B cell (primary cell): ENCODE data around the gene TECR. TPM values are rescaled to one million over a fixed set of nuclear protein-coding genes. Genes with fewer than 3 reads are reported as not detected.
A peak's percentile ranks its signal among the peaks of the same experiment; 100 is the strongest.

Experiments
- ATAC-seq: fragments of 200-7000 bp; cut with Tn5 transposase; one replicate; pipeline ENCODE4 v1.10.0; 2021; ENCODE audit warnings: low read depth, mild to moderate bottlenecking, moderate number of reproducible peaks, moderate library complexity
- CTCF ChIA-PET: fragments of 350-600 bp; sonication (Branson Sonifier 250); formaldehyde crosslinking; loops from one replicate; lab custom pipeline; 2021; ENCODE audit warnings: antibody characterized with exemption, inconsistent platforms; lab: Charles Lee
- POLR2A ChIA-PET: fragments of 350-600 bp; sonication (Branson Sonifier 250); formaldehyde crosslinking; loops from one replicate; lab custom pipeline; 2021; ENCODE audit warnings: antibody characterized with exemption; lab: Charles Lee
- DNase-seq: peaks from one replicate; pipeline ENCODE4 v3.0.0; 2013
- H2AFZ ChIP-seq: 2 replicates; pipeline ENCODE4 v1.6.1; 2012; ENCODE audit warnings: mild to moderate bottlenecking, low read depth, low read length; ENCODE audit not compliant: insufficient read depth, poor library complexity, severe bottlenecking
- H3K27ac ChIP-seq, 2 donors: 1 replicate in 1 of 2; 2 replicates in 1 of 2; pipeline ENCODE4 v1.5.1; 2012 to 2013; ENCODE audit warnings: low read length in 2 of 2, mild to moderate bottlenecking in 2 of 2, moderate library complexity in 1 of 2
- H3K27me3 ChIP-seq, 4 experiments: fragments of 200-600 bp in 1 of 4; sonication (generic) in 1 of 4; replicated peaks in 1 of 4; 1 replicate in 2 of 4; 2 replicates in 2 of 4; pipeline versions ENCODE4 v1.6.1 to v1.7.0; 2013 to 2016; ENCODE audit warnings: low read length in 3 of 4, mild to moderate bottlenecking in 2 of 4, mixed read lengths in 1 of 4, moderate library complexity in 1 of 4; ENCODE audit not compliant: insufficient read depth in 4 of 4, control insufficient read depth in 3 of 4; ENCODE audit errors: control extremely low read depth in 1 of 4
- H3K36me3 ChIP-seq, 2 experiments: replicated peaks in 1 of 2; 1 replicate in 1 of 2; 2 replicates in 1 of 2; pipeline versions ENCODE4 v1.6.1 to v1.7.1; 2013; ENCODE audit warnings: low read length in 1 of 2; ENCODE audit not compliant: insufficient read depth in 2 of 2, control insufficient read depth in 1 of 2; ENCODE audit errors: control extremely low read depth in 1 of 2, extremely low read depth in 1 of 2
- H3K4me1 ChIP-seq, 2 donors: fragments of 200-600 bp in 1 of 2; sonication (generic) in 1 of 2; 1 replicate in 1 of 2; 2 replicates in 1 of 2; pipeline versions ENCODE4 v1.5.1 to v1.6.1; 2013 to 2017; ENCODE audit warnings: low read length in 2 of 2; ENCODE audit not compliant: control insufficient read depth in 2 of 2, insufficient read depth in 2 of 2
- H3K4me2 ChIP-seq: replicated peaks from 2 replicates; pipeline ENCODE3; 2012; ENCODE audit warnings: mild to moderate bottlenecking, low read depth, low read length; ENCODE audit not compliant: poor library complexity, severe bottlenecking
- H3K4me3 ChIP-seq, 5 experiments: fragments of 200-600 bp in 1 of 5; sonication (generic) in 1 of 5; 1 replicate in 3 of 5; 2 replicates in 2 of 5; pipeline versions ENCODE4 v1.5.1 to v1.7.0; 2011 to 2016; ENCODE audit warnings: low read length in 4 of 5, mild to moderate bottlenecking in 4 of 5, low read depth in 2 of 5, control low read depth in 1 of 5, moderate library complexity in 1 of 5; ENCODE audit not compliant: insufficient read depth in 1 of 5; ENCODE audit errors: control extremely low read depth in 1 of 5, extremely low read depth in 1 of 5
- H3K79me2 ChIP-seq: fragments of 200-600 bp; sonication (generic); one replicate; pipeline ENCODE4 v1.6.0; 2016; ENCODE audit warnings: low read length; ENCODE audit not compliant: control insufficient read depth, insufficient read depth
- H3K9ac ChIP-seq: fragments of 200-600 bp; sonication (generic); 2 replicates; pipeline ENCODE4 v1.6.1; 2017; ENCODE audit warnings: mild to moderate bottlenecking, low read length, moderate library complexity
- H3K9me3 ChIP-seq, 3 donors: one replicate each; pipeline versions ENCODE4 v1.6.1 to v1.7.1; 2013; ENCODE audit warnings: low read length in 2 of 3; ENCODE audit not compliant: control insufficient read depth in 2 of 3, insufficient read depth in 1 of 3; ENCODE audit errors: control extremely low read depth in 1 of 3
- H4K20me1 ChIP-seq: 2 replicates; pipeline ENCODE4 v1.6.0; 2012; ENCODE audit warnings: mild to moderate bottlenecking, low read length; ENCODE audit not compliant: insufficient read depth, control insufficient read depth, poor library complexity, severe bottlenecking
- H3K27ac Mint-ChIP-seq: one replicate; pipeline ENCODE4 v1.8.0; 2021; ENCODE audit warnings: mixed read lengths
- H3K27me3 Mint-ChIP-seq: one replicate; pipeline ENCODE4 v1.8.0; 2021; ENCODE audit warnings: mixed read lengths
- H3K4me1 Mint-ChIP-seq: one replicate; pipeline ENCODE4 v1.8.0; 2021; ENCODE audit warnings: mixed read lengths
- H3K4me3 Mint-ChIP-seq: one replicate; pipeline ENCODE4 v1.8.0; 2021; ENCODE audit warnings: mixed read lengths
- H3K9me3 Mint-ChIP-seq: one replicate; pipeline ENCODE4 v1.8.0; 2022; ENCODE audit warnings: mixed read lengths; ENCODE audit not compliant: insufficient read depth
- EZH2 ChIP-seq: IDR thresholded peaks from 2 replicates; pipeline ENCODE4 v1.6.1; 2012; ENCODE audit warnings: borderline replicate concordance, low read depth, mild to moderate bottlenecking, moderate library complexity, low read length; ENCODE audit not compliant: insufficient read depth, poor library complexity, severe bottlenecking
- WGBS: methylation state at CpG from one replicate; pipeline ENCODE4 v1.1.5; 2013; ENCODE audit warnings: missing lambda C conversion rate; ENCODE audit not compliant: insufficient coverage; 5-methylcytosine and 5-hydroxymethylcytosine counted together
- intact Hi-C: fragments of 100-400 bp; cut with micrococcal nuclease; formaldehyde crosslinking; loops from one replicate; pipeline ENCODE4 v1.10.0; 2022
- polyA plus RNA-seq: library from polyadenylated mRNA; depleted of rRNA; stranded (reverse); fragments of >200 nt; gene quantifications from 2 replicates; pipeline ENCODE4 v1.2.3, GENCODE V29; 2012
- total RNA-seq, 2 donors: library from RNA; stranded (reverse); fragments of 120-200 nt in 1 of 2; gene quantifications; 1 replicate in 1 of 2; 2 replicates in 1 of 2; pipeline versions ENCODE4 v1.2.3 to v1.2.4, GENCODE V29; 2013 to 2022
- TF ChIP-seq, protein P1 (sequence below): fragments of 200-600 bp; IDR thresholded peaks from one replicate; pipeline ENCODE4 v1.8.0; 2022; ENCODE audit warnings: antibody characterized with exemption, mild to moderate bottlenecking

The TECR gene
- total and polyA plus RNA-seq, 2 donors (not counting 1 experiment from before 2014, with no cell fraction given): 68.9 to 129 TPM

DNA sequence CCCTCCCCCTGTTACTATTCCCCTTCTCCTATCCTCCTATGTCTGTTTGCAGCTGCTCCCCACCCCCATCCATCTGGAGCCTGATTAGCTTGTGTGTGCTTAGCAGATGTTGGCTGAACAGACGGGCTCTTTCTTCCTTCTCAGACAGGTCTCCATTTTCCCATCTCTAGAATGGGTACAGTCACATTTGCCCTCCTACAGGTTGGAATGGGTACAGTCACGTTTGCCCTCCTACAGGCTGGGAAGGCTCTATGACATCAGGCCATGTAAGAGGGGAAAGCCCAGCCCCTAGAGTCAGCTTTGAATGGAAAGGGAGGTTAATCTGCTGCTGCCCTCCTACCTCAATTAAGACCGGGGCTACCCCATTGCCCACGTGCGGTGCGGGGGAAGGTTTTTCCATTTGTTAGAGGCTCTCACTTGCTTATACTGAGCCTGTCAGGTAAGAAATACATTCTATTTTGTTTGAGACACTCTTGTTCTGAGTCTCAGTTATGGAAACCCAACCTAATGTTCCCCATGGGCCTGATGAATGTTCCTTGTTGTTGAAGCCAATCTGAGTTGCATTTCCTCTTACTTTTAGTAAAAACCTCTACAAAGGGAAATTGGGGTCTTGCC is 51.3 kb downstream of the TECR start:
- H3K79me2 ChIP-seq: peaks cover 51% of the 10 kb centered on the region
- ChIA-PET CTCF (interaction anchor here (2.9 kb wide), 1 partner anchor 105 kb away, joined by 23 read pairs; no protein-coding TSS in a partner anchor), POLR2A (interaction anchor here (0.6 kb wide), 1 partner anchor 26 kb away, joined by 6 read pairs; no protein-coding TSS in a partner anchor)
- H3K9ac ChIP-seq: no peak overlapping the region
- Mint-ChIP-seq H3K9me3 (no peaks in the 10 kb centered on the region), H3K4me3 (peak overlapping the region; percentile 16), H3K27ac (peak overlapping the region; percentile 60), H3K4me1 (peaks cover 61% of the 10 kb centered on the region), H3K27me3 (no peaks in the 10 kb centered on the region)
- WGBS: 0% methylated on average over 1 of the region's 6 CpGs
- intact Hi-C loops: no loop called here
- ATAC-seq (no peak), DNase-seq (peak; percentile 53)
- H3K4me3 ChIP-seq: no peak overlapping the region
- H3K4me2 ChIP-seq: peak overlapping the region; percentile 9
- TF ChIP-seq EZH2: no peak
- TF ChIP-seq, protein P1, sequence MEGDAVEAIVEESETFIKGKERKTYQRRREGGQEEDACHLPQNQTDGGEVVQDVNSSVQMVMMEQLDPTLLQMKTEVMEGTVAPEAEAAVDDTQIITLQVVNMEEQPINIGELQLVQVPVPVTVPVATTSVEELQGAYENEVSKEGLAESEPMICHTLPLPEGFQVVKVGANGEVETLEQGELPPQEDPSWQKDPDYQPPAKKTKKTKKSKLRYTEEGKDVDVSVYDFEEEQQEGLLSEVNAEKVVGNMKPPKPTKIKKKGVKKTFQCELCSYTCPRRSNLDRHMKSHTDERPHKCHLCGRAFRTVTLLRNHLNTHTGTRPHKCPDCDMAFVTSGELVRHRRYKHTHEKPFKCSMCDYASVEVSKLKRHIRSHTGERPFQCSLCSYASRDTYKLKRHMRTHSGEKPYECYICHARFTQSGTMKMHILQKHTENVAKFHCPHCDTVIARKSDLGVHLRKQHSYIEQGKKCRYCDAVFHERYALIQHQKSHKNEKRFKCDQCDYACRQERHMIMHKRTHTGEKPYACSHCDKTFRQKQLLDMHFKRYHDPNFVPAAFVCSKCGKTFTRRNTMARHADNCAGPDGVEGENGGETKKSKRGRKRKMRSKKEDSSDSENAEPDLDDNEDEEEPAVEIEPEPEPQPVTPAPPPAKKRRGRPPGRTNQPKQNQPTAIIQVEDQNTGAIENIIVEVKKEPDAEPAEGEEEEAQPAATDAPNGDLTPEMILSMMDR: no peak
- peaks cover 9% of the 10 kb centered on the region for H4K20me1 ChIP-seq
- H2AFZ ChIP-seq: no peak overlapping the region
- H3K9me3 ChIP-seq: peaks cover 0 to 6% (median 0%) of the 10 kb centered on the region in 3 donors
- peaks cover 53 to 74% of the 10 kb centered on the region in 2 donors for H3K4me1 ChIP-seq
- H3K27me3 ChIP-seq: no peaks in the 10 kb centered on the region
- H3K36me3 ChIP-seq: no peaks in the 10 kb centered on the region
- H3K27ac ChIP-seq: peak overlapping the region in 1 of 2 donors; percentile 39

DNA sequence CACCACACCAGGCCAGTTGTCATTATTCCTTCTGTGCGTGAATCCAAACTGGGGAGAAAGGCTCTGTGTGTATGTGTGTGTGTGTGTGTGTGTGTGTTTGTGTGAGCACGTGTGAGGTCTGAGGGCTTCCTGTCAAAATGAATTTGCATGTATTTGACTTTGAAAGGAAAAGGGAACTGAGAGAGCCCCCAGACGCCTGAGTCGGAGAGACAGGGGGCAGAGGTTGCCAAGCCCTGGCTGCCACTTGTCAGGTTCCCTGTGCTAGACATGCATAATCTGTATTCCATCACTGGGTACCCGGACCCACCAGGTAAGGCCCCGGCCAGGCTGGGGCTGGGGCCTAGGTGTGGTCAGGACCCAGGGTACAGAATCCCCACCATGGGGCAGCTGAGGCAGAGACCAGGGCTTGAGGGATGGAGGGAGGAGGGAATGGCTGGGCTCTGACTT is 53.5 kb downstream of the TECR start, which contains the start of gene CLEC17A:
TSS of gene CLEC17A (plus strand) at position 191 of the 447 bp plus-strand sequence. CDS start at position 268, 77 bp downstream.
- Mint-ChIP-seq H3K4me1 (peaks cover 64% of the 10 kb centered on the region), H3K9me3 (no peaks in the 10 kb centered on the region), H3K27ac (peak within 1 kb of the TSS; percentile 95), H3K27me3 (no peaks in the 10 kb centered on the region), H3K4me3 (peak within 1 kb of the TSS; percentile 100)
- ChIA-PET POLR2A (interaction anchor here (1.3 kb wide), 1 partner anchor 103 kb away, joined by 3 read pairs; no protein-coding TSS in a partner anchor), CTCF (no interaction called here)
- peaks cover 27% of the 10 kb centered on the region for H4K20me1 ChIP-seq
- peak within 1 kb of the TSS; percentile 71 for H3K9ac ChIP-seq
- WGBS: 3% methylated on average over 3 of the region's 6 CpGs
- intact Hi-C loops: loop anchor here (1.0 kb wide), 3 partner anchors 9 to 31 kb away; no protein-coding TSS in a partner anchor
- H3K27ac ChIP-seq: peak within 1 kb of the TSS; percentile 57 to 79
- peaks cover 0 to 14% of the 10 kb centered on the region in 2 experiments for H3K36me3 ChIP-seq
- no peak within 1 kb of the TSS for H2AFZ ChIP-seq
- peak within 1 kb of the TSS; percentile 73 for H3K4me2 ChIP-seq
- TF ChIP-seq, protein P1: no peak
- no peak for TF ChIP-seq EZH2
- peak within 1 kb of the TSS; percentile 76 to 85 (median 85) for H3K4me3 ChIP-seq
- peaks cover 49 to 75% of the 10 kb centered on the region in 2 donors for H3K4me1 ChIP-seq
- H3K79me2 ChIP-seq: peaks cover 73% of the 10 kb centered on the region
- DNase-seq (peak; percentile 91), ATAC-seq (peak; percentile 74)
- no peaks in the 10 kb centered on the region for H3K27me3 ChIP-seq
- H3K9me3 ChIP-seq: no peaks in the 10 kb centered on the region
